ENCODE measurements around the gene ABTB1.

Gene ABTB1

GRCh38 chr3:127685708-127686511, 13.2 kb downstream of the ABTB1 start:
- no peaks in the 10 kb centered on the region for H3K27me3 ChIP-seq
- no peaks in the 10 kb centered on the region for H3K36me3 ChIP-seq
- no peak overlapping the region for H3K27ac ChIP-seq
- no peaks in the 10 kb centered on the region for H4K20me1 ChIP-seq
- H3K9ac ChIP-seq, result no peak overlapping the region
- TF ChIP-seq Cebpa-rat (IDR thresholded peaks at IDR 0.05), result no peak
- H3K4me3 ChIP-seq, result no peak overlapping the region
- peaks cover 0 to 8% (median 0%) of the 10 kb centered on the region in 11 experiments; a peak in 5 of 22 replicates for H3K9me3 ChIP-seq (replicated peaks in 1 of 11)
- H3K4me2 ChIP-seq, result no peak overlapping the region; a peak in 1 of 22 replicates
- H3K4me1 ChIP-seq, result peaks cover 10 to 75% (median 58%) of the 10 kb centered on the region in 10 experiments

- H3K9ac ChIP-seq, result no peak overlapping the region
- no peak for TF ChIP-seq Cebpa-rat (IDR thresholded peaks at IDR 0.05)
- peaks cover 16 to 75% (median 58%) of the 10 kb centered on the region in 10 experiments for H3K4me1 ChIP-seq
- no peaks in the 10 kb centered on the region for H3K36me3 ChIP-seq
- H4K20me1 ChIP-seq, result no peaks in the 10 kb centered on the region
- H3K9me3 ChIP-seq (replicated peaks in 1 of 11), result peaks cover 0 to 8% (median 0%) of the 10 kb centered on the region in 11 experiments; a peak in 5 of 22 replicates
- H3K27ac ChIP-seq, result no peak overlapping the region
- H3K4me2 ChIP-seq, result no peak overlapping the region
- no peak overlapping the region for H3K4me3 ChIP-seq
- no peaks in the 10 kb centered on the region for H3K27me3 ChIP-seq
Measured at GRCh38 chr3:127686512-127686894, 13.8 kb downstream of the ABTB1 start.

- Histone ChIP-seq H3K9me3 (replicated peaks in 1 of 11) (peaks cover 0 to 6% (median 0%) of the 10 kb centered on the region in 11 experiments; a peak in 5 of 22 replicates), H3K4me3 (no peak overlapping the region), H3K27me3 (no peaks in the 10 kb centered on the region), H3K9ac (no peak overlapping the region), H3K4me1 (peaks cover 24 to 75% (median 58%) of the 10 kb centered on the region in 10 experiments), H4K20me1 (peaks cover 0 to 3% (median 0%) of the 10 kb centered on the region in 11 experiments; a peak in 1 of 22 replicates), H3K36me3 (no peaks in the 10 kb centered on the region), H3K27ac (no peak overlapping the region), H3K4me2 (no peak overlapping the region)
- no peak for TF ChIP-seq Cebpa-rat (IDR thresholded peaks at IDR 0.05)
Measured at GRCh38 chr3:127687228-127687737, 14.5 kb downstream of the ABTB1 start.

GRCh38 chr3:127688022-127688415, 15.3 kb downstream of the ABTB1 start:
- Histone ChIP-seq H3K4me3 (no peak overlapping the region), H3K27me3 (no peaks in the 10 kb centered on the region), H3K27ac (no peak overlapping the region), H3K4me2 (peak overlapping the region in 1 of 11 experiments; percentile 23; a peak in 1 of 22 replicates), H3K9ac (no peak overlapping the region), H3K4me1 (peaks cover 31 to 75% (median 58%) of the 10 kb centered on the region in 10 experiments), H4K20me1 (peaks cover 0 to 3% (median 0%) of the 10 kb centered on the region in 11 experiments; a peak in 1 of 22 replicates), H3K36me3 (no peaks in the 10 kb centered on the region), H3K9me3 (replicated peaks in 1 of 11) (peaks cover 0 to 6% (median 0%) of the 10 kb centered on the region in 11 experiments; a peak in 1 of 22 replicates)
- no peak for TF ChIP-seq Cebpa-rat (IDR thresholded peaks at IDR 0.05)

- Histone ChIP-seq H3K27ac (no peak overlapping the region), H3K27me3 (no peaks in the 10 kb centered on the region), H3K36me3 (no peaks in the 10 kb centered on the region), H3K9ac (peak overlapping the region in 2 of 11 experiments; percentile 12 to 25; a peak in 2 of 22 replicates), H3K4me2 (peak overlapping the region in 4 of 11 experiments; percentile 23 to 95 (median 60); a peak in 6 of 22 replicates), H3K4me1 (peaks cover 26 to 75% (median 56%) of the 10 kb centered on the region in 10 experiments), H3K4me3 (no peak overlapping the region), H4K20me1 (peaks cover 0 to 3% (median 0%) of the 10 kb centered on the region in 11 experiments; a peak in 1 of 22 replicates), H3K9me3 (replicated peaks in 1 of 11) (peaks cover 0 to 6% (median 0%) of the 10 kb centered on the region in 11 experiments; a peak in 1 of 22 replicates)
- TF ChIP-seq Cebpa-rat (IDR thresholded peaks at IDR 0.05), result no peak
Measured at GRCh38 chr3:127688416-127689265, 15.9 kb downstream of the ABTB1 start.

- H3K4me3 ChIP-seq, result no peak overlapping the region
- H4K20me1 ChIP-seq, result peaks cover 0 to 3% (median 0%) of the 10 kb centered on the region in 11 experiments; a peak in 1 of 22 replicates
- peak overlapping the region in 5 of 11 experiments; percentile 12 to 68 (median 55); a peak in 3 of 22 replicates for H3K9ac ChIP-seq
- no peaks in the 10 kb centered on the region for H3K36me3 ChIP-seq
- H3K4me2 ChIP-seq, result peak overlapping the region in 7 of 11 experiments; percentile 13 to 95 (median 86); a peak in 10 of 22 replicates
- no peak for TF ChIP-seq Cebpa-rat (IDR thresholded peaks at IDR 0.05)
- H3K27me3 ChIP-seq, result no peaks in the 10 kb centered on the region
- H3K4me1 ChIP-seq, result peaks cover 24 to 72% (median 50%) of the 10 kb centered on the region in 10 experiments
- H3K27ac ChIP-seq, result no peak overlapping the region
- peaks cover 0 to 6% (median 0%) of the 10 kb centered on the region in 11 experiments; a peak in 1 of 22 replicates for H3K9me3 ChIP-seq (replicated peaks in 1 of 11)
Measured at GRCh38 chr3:127689266-127689860, 16.6 kb downstream of the ABTB1 start.

GRCh38 chr3:127690106-127690505, 17.4 kb downstream of the ABTB1 start:
- no peaks in the 10 kb centered on the region for H3K27me3 ChIP-seq
- H3K4me3 ChIP-seq, result no peak overlapping the region
- H3K4me1 ChIP-seq, result peaks cover 29 to 71% (median 44%) of the 10 kb centered on the region in 10 experiments
- peak overlapping the region; percentile 27 to 68 (median 56); a peak in 13 of 22 replicates for H3K9ac ChIP-seq
- H3K36me3 ChIP-seq, result no peaks in the 10 kb centered on the region
- peaks cover 0 to 6% (median 0%) of the 10 kb centered on the region in 11 experiments; a peak in 1 of 22 replicates for H3K9me3 ChIP-seq (replicated peaks in 1 of 11)
- H4K20me1 ChIP-seq, result peaks cover 0 to 3% (median 0%) of the 10 kb centered on the region in 11 experiments; a peak in 1 of 22 replicates
- peak overlapping the region in 7 of 11 experiments; percentile 50 to 76 (median 71); a peak in 11 of 22 replicates for H3K27ac ChIP-seq
- no peak for TF ChIP-seq Cebpa-rat (IDR thresholded peaks at IDR 0.05)
- peak overlapping the region in 9 of 11 experiments; percentile 76 to 95 (median 86); a peak in 19 of 22 replicates for H3K4me2 ChIP-seq
